ENCODE data around the gene ALKBH4.
A peak's percentile ranks its signal among the peaks of the same experiment; 100 is the strongest.

The ALKBH4 gene

GRCh38 chr7:102426268-102427018 is 38.2 kb downstream of the ALKBH4 start:
- H3K4me1 ChIP-seq (ENCODE audit: low read length): peaks cover 67% of the 10 kb centered on the region
- no peaks in the 10 kb centered on the region for H3K27me3 ChIP-seq (replicated peaks; ENCODE audit: insufficient read depth, low read length)
- H3K36me3 ChIP-seq (replicated peaks; ENCODE audit: insufficient read depth, low read length): no peaks in the 10 kb centered on the region; the same call in 1 of the 2 replicates
- no peaks in the 10 kb centered on the region for H4K20me1 ChIP-seq (ENCODE audit: insufficient read depth, low read length)
- H3K9me2 ChIP-seq (replicated peaks; ENCODE audit: insufficient read depth, low read length): no peaks in the 10 kb centered on the region
- peaks cover 27% of the 10 kb centered on the region for H3K79me2 ChIP-seq (ENCODE audit: low read length)
- peak overlapping the region; percentile 49 for H3K4me3 ChIP-seq (ENCODE audit: low read length)
- peak overlapping the region; percentile 84 for H3K4me2 ChIP-seq (ENCODE audit: low read depth, low read length)
- H3K9me3 ChIP-seq (replicated peaks; ENCODE audit: insufficient read depth, low read length): no peaks in the 10 kb centered on the region
- TF ChIP-seq EZH2phosphoT487 (IDR thresholded peaks at IDR 0.05; ENCODE audit: low read length): no peak
- no peak for TF ChIP-seq CTCF (IDR thresholded peaks at IDR 0.05; ENCODE audit: low read length)
- TF ChIP-seq EZH2 (optimal IDR thresholded peaks at IDR 0.05; ENCODE audit: low read depth, low read length): no peak
- H3K9ac ChIP-seq (ENCODE audit: low read length): peak overlapping the region; percentile 93
- peak; percentile 95 for DNase-seq
- H3F3A ChIP-seq (ENCODE audit: insufficient read depth, low read length): peaks cover 46% of the 10 kb centered on the region
- H3K27ac ChIP-seq (ENCODE audit: low read length): peak overlapping the region; percentile 98
- H2AFZ ChIP-seq (ENCODE audit: low read length): no peak overlapping the region

GRCh38 chr7:102425639-102426267 is 38.9 kb downstream of the ALKBH4 start:
- H3K9me2 ChIP-seq (replicated peaks; ENCODE audit: insufficient read depth, low read length): no peaks in the 10 kb centered on the region
- peaks cover 1% of the 10 kb centered on the region for H3K36me3 ChIP-seq (replicated peaks; ENCODE audit: insufficient read depth, low read length)
- peak overlapping the region; percentile 45 for H3K4me3 ChIP-seq (ENCODE audit: low read length)
- peak overlapping the region; percentile 84 for H3K4me2 ChIP-seq (ENCODE audit: low read depth, low read length)
- peak overlapping the region; percentile 93 for H3K9ac ChIP-seq (ENCODE audit: low read length)
- peaks cover 29% of the 10 kb centered on the region for H3K79me2 ChIP-seq (ENCODE audit: low read length)
- no peaks in the 10 kb centered on the region for H3K9me3 ChIP-seq (replicated peaks; ENCODE audit: insufficient read depth, low read length)
- peak overlapping the region; percentile 98 for H3K27ac ChIP-seq (ENCODE audit: low read length)
- H4K20me1 ChIP-seq (ENCODE audit: insufficient read depth, low read length): no peaks in the 10 kb centered on the region
- no peaks in the 10 kb centered on the region for H3K27me3 ChIP-seq (replicated peaks; ENCODE audit: insufficient read depth, low read length)
- no peak overlapping the region for H2AFZ ChIP-seq (ENCODE audit: low read length)
- DNase-seq: peak; percentile 97
- TF ChIP-seq EZH2 (optimal IDR thresholded peaks at IDR 0.05; ENCODE audit: low read depth, low read length) (no peak), CTCF (IDR thresholded peaks at IDR 0.05; ENCODE audit: low read length) (no peak), EZH2phosphoT487 (IDR thresholded peaks at IDR 0.05; ENCODE audit: low read length) (no peak)
- H3F3A ChIP-seq (ENCODE audit: insufficient read depth, low read length): peaks cover 43% of the 10 kb centered on the region
- H3K4me1 ChIP-seq (ENCODE audit: low read length): peaks cover 60% of the 10 kb centered on the region

- DNase-seq: peak; percentile 38
These were observed 39.9 kb downstream of the ALKBH4 start for GRCh38 chr7:102424787-102425218.

More at GRCh38 chr7:102424787-102425218, 39.9 kb downstream of the ALKBH4 start:
- Histone ChIP-seq H3K9me2 (replicated peaks; ENCODE audit: insufficient read depth, low read length) (no peaks in the 10 kb centered on the region), H3K27me3 (replicated peaks; ENCODE audit: insufficient read depth, low read length) (no peaks in the 10 kb centered on the region), H4K20me1 (ENCODE audit: insufficient read depth, low read length) (no peaks in the 10 kb centered on the region), H3K79me2 (ENCODE audit: low read length) (peaks cover 34% of the 10 kb centered on the region), H3K9ac (ENCODE audit: low read length) (peak overlapping the region; percentile 93), H3K36me3 (replicated peaks; ENCODE audit: insufficient read depth, low read length) (peaks cover 6% of the 10 kb centered on the region), H3F3A (ENCODE audit: insufficient read depth, low read length) (peaks cover 43% of the 10 kb centered on the region), H3K9me3 (replicated peaks; ENCODE audit: insufficient read depth, low read length) (no peaks in the 10 kb centered on the region), H3K4me1 (ENCODE audit: low read length) (peaks cover 59% of the 10 kb centered on the region), H3K27ac (ENCODE audit: low read length) (peak overlapping the region; percentile 98), H3K4me2 (ENCODE audit: low read depth, low read length) (peak overlapping the region; percentile 84), H3K4me3 (ENCODE audit: low read length) (peak overlapping the region; percentile 20; the same call in 1 of the 2 replicates), H2AFZ (ENCODE audit: low read length) (no peak overlapping the region)
- TF ChIP-seq EZH2 (optimal IDR thresholded peaks at IDR 0.05; ENCODE audit: low read depth, low read length) (no peak), EZH2phosphoT487 (IDR thresholded peaks at IDR 0.05; ENCODE audit: low read length) (no peak)

Measured in MM.1S (cell line).